GM12878 (cell line): ENCODE measurements around the gene TRIM38. TPM values are rescaled to one million over a fixed set of nuclear protein-coding genes. Genes with fewer than 3 reads are reported as not detected.

Experiments used
- ATAC-seq: fragments of 200-7000 bp; cut with Tn5 transposase; 3 replicates; pipeline ENCODE4 v1.9.1; 2020; ENCODE audit warnings: mild to moderate bottlenecking, moderate library complexity
- BruUV-seq: library from RNA; stranded (reverse); fragments of 400-500 nt; replicated peaks from 2 replicates; lab custom pipeline; 2021; lab: Mats Ljungman, UMichigan
- CTCF ChIA-PET: fragments of 300-600 bp; sonication (Branson Sonifier 250); formaldehyde crosslinking; extraction: SDS; loops from one replicate; lab custom pipeline; 2021; ENCODE audit warnings: inconsistent platforms; lab: Yijun Ruan, JAX
- POLR2A ChIA-PET: fragments of 350-600 bp; formaldehyde crosslinking; extraction: SDS; loops from one replicate; lab custom pipeline; 2021; ENCODE audit warnings: inconsistent platforms; lab: Charles Lee
- RAD21 ChIA-PET: fragments of 300-600 bp; sonication (Branson Sonifier 250); formaldehyde crosslinking; loops from one replicate; lab custom pipeline; 2023; ENCODE audit warnings: antibody characterized with exemption; ENCODE audit not compliant: unreplicated experiment; lab: Charles Lee
- SMC1A ChIA-PET: fragments of 300-600 bp; sonication (Branson Sonifier 250); formaldehyde crosslinking; loops from one replicate; lab custom pipeline; 2023; ENCODE audit not compliant: unreplicated experiment, uncharacterized antibody; lab: Charles Lee
- DNase-seq: peaks from one replicate; pipeline ENCODE4 v3.0.0-alpha.2; 2011; ENCODE audit warnings: low read depth, low spot score
- FAIRE-seq: peaks from 3 replicates; lab custom pipeline; 2011; peaks lifted over from hg19 to GRCh38; lab: Jason Lieb, UNC
- H2AFZ ChIP-seq: 2 replicates; pipeline ENCODE4 v1.6.0; 2011; ENCODE audit warnings: low read depth, low read length, control low read depth; ENCODE audit not compliant: control insufficient read depth
- H3K27ac ChIP-seq: 2 replicates; pipeline ENCODE4 v1.5.1; 2011; ENCODE audit warnings: control low read depth; ENCODE audit not compliant: control insufficient read depth, insufficient read depth
- H3K27me3 ChIP-seq, 2 experiments: replicated peaks in 1 of 2; 2 replicates each; pipeline versions ENCODE4 v1.6.0 to v1.6.1; 2011; ENCODE audit warnings: low read length in 1 of 2; ENCODE audit not compliant: control insufficient read depth in 2 of 2, insufficient read depth in 2 of 2
- H3K36me3 ChIP-seq, 2 experiments: 2 replicates each; pipeline ENCODE4 v1.5.1; 2011; ENCODE audit warnings: low read length in 1 of 2; ENCODE audit not compliant: control insufficient read depth in 2 of 2, insufficient read depth in 2 of 2
- H3K4me1 ChIP-seq: 2 replicates; pipeline ENCODE4 v1.6.1; 2011; ENCODE audit warnings: mild to moderate bottlenecking, low read length, moderate library complexity, mixed read lengths; ENCODE audit not compliant: control insufficient read depth, insufficient read depth
- H3K4me2 ChIP-seq: 2 replicates; pipeline ENCODE4 v1.6.0; 2011; ENCODE audit warnings: control low read depth; ENCODE audit not compliant: control insufficient read depth, insufficient read depth
- H3K4me3 ChIP-seq: fragments of 200-600 bp; sonication (generic); 2 replicates; pipeline ENCODE4 v1.5.1; 2016
- H3K79me2 ChIP-seq: 2 replicates; pipeline ENCODE4 v1.6.0; 2011; ENCODE audit warnings: low read length; ENCODE audit not compliant: control insufficient read depth, insufficient read depth
- H3K9ac ChIP-seq: 2 replicates; pipeline ENCODE4 v1.8.0; 2011; ENCODE audit warnings: low read length, control low read depth, mixed read lengths; ENCODE audit not compliant: control insufficient read depth, insufficient read depth
- H3K9me3 ChIP-seq: replicated peaks from 3 replicates; pipeline ENCODE4 v1.5.1; 2011; ENCODE audit warnings: mild to moderate bottlenecking, low read length; ENCODE audit not compliant: control insufficient read depth, insufficient read depth
- H4K20me1 ChIP-seq: 2 replicates; pipeline ENCODE4 v1.6.0; 2011; ENCODE audit not compliant: control insufficient read depth, insufficient read depth
- ATF7 ChIP-seq: fragments of 450-650 bp; IDR thresholded peaks from 2 replicates; pipeline ENCODE4 v1.6.1; 2016; ENCODE audit warnings: low read depth, mild to moderate bottlenecking
- E2F4 ChIP-seq: IDR thresholded peaks from 2 replicates; pipeline ENCODE4 v1.6.1; 2012; ENCODE audit warnings: low read depth, low read length, improper control_type of control experiment
- FOS ChIP-seq: IDR thresholded peaks from 3 replicates; pipeline ENCODE4 v1.6.1; 2011; ENCODE audit warnings: borderline replicate concordance; ENCODE audit not compliant: insufficient read length; ENCODE audit errors: extremely low read depth
- HDAC2 ChIP-seq: fragments of 200-600 bp; sonication (generic); IDR thresholded peaks from 2 replicates; pipeline ENCODE4 v1.6.1; 2017
- MEF2A ChIP-seq: IDR thresholded peaks from 2 replicates; pipeline ENCODE4 v1.6.1; 2011; ENCODE audit warnings: low read depth, mild to moderate bottlenecking, low read length, moderate library complexity; ENCODE audit not compliant: insufficient read depth
- MEF2B ChIP-seq: fragments of 450-650 bp; IDR thresholded peaks from 2 replicates; pipeline ENCODE4 v1.6.1; 2018; ENCODE audit warnings: mild to moderate bottlenecking, moderate library complexity; ENCODE audit not compliant: partially characterized antibody, poor library complexity, severe bottlenecking
- NFYB ChIP-seq: IDR thresholded peaks from 2 replicates; pipeline ENCODE4 v1.6.1; 2011; ENCODE audit warnings: low read depth, mild to moderate bottlenecking, low read length, improper control_type of control experiment, moderate library complexity; ENCODE audit not compliant: insufficient read depth
- PBX3 ChIP-seq: IDR thresholded peaks from 2 replicates; pipeline ENCODE4 v1.6.1; 2011; ENCODE audit warnings: mild to moderate bottlenecking, low read depth, low read length, moderate library complexity; ENCODE audit not compliant: insufficient replicate concordance
- PKNOX1 ChIP-seq: fragments of 450-650 bp; IDR thresholded peaks from 2 replicates; pipeline ENCODE4 v1.6.1; 2016; ENCODE audit warnings: mild to moderate bottlenecking
- POLR2A ChIP-seq: IDR thresholded peaks from 2 replicates; pipeline ENCODE4 v1.6.1; 2011; ENCODE audit warnings: low read depth, mild to moderate bottlenecking, low read length
- RAD51 ChIP-seq: fragments of 450-650 bp; IDR thresholded peaks from 2 replicates; pipeline ENCODE4 v1.6.1; 2016; ENCODE audit warnings: moderate library complexity, mild to moderate bottlenecking, inconsistent platforms
- RB1 ChIP-seq: fragments of 450-650 bp; formaldehyde crosslinking; IDR thresholded peaks from 2 replicates; pipeline ENCODE4 v1.6.1; 2017; ENCODE audit warnings: mild to moderate bottlenecking, borderline replicate concordance
- RFX5 ChIP-seq: IDR thresholded peaks from 2 replicates; pipeline ENCODE4 v1.6.1; 2011; ENCODE audit warnings: low read depth, low read length, improper control_type of control experiment
- SMAD1 ChIP-seq: fragments of 450-650 bp; IDR thresholded peaks from 2 replicates; pipeline ENCODE4 v1.6.1; 2018; ENCODE audit warnings: mild to moderate bottlenecking, low read depth; ENCODE audit not compliant: partially characterized antibody
- SREBF1 ChIP-seq: IDR thresholded peaks from 2 replicates; pipeline ENCODE4 v1.6.1; 2012; ENCODE audit warnings: mild to moderate bottlenecking, low read length
- SREBF2 ChIP-seq: IDR thresholded peaks from 2 replicates; pipeline ENCODE4 v1.6.1; 2012; ENCODE audit warnings: mild to moderate bottlenecking, low read length
- STAT3 ChIP-seq: IDR thresholded peaks from 2 replicates; pipeline ENCODE4 v1.6.1; 2011; ENCODE audit warnings: low read depth, low read length, improper control_type of control experiment
- WGBS: methylation state at CpG from one replicate; pipeline ENCODE4 v1.1.6; 2016; ENCODE audit warnings: low lambda C conversion rate; ENCODE audit not compliant: insufficient replicate concordance, insufficient coverage; ENCODE audit errors: missing lambda C conversion rate; 5-methylcytosine and 5-hydroxymethylcytosine counted together
- in situ Hi-C: fragments of 300-500 bp; cut with MboI; formaldehyde crosslinking; loops from 9 replicates; pipeline ENCODE4 v1.14.3; 2018; ENCODE audit warnings: mixed read lengths
- intact Hi-C: fragments of 100-400 bp; cut with micrococcal nuclease; formaldehyde crosslinking; loops from one replicate; pipeline ENCODE4 v1.14.2; 2022; ENCODE audit not compliant: unreplicated experiment
- polyA plus RNA-seq, 11 experiments: library from polyadenylated mRNA; depleted of rRNA in 4 of 11; unstranded in 6 of 11; stranded (reverse) in 5 of 11; fragments of >200 nt; fragmentation: Nextera tagmentation in 4 of 11; fragmentation: Illumina TruSeq in 1 of 11; extraction: Ambion mirVana in 4 of 11; extraction: Trizol in 1 of 11; gene quantifications; 1 replicate in 1 of 11; 2 replicates in 10 of 11; pipeline versions ENCODE4 v1.2.1 to v1.2.3, GENCODE V29; 2011 to 2016; ENCODE audit warnings: inconsistent platforms in 2 of 11, missing spikeins in 2 of 11, low read depth in 1 of 11
- total RNA-seq, 4 experiments: library from RNA; depleted of rRNA in 3 of 4; stranded (reverse); fragments of >200 nt in 3 of 4; fragmentation: Illumina TruSeq in 1 of 4; extraction: Trizol in 1 of 4; gene quantifications; 2 replicates each; pipeline versions ENCODE4 v1.2.1 to v1.2.3, GENCODE V29; 2013 to 2021
- TF ChIP-seq, protein P1 (sequence below): fragments of 450-650 bp; IDR thresholded peaks from 2 replicates; pipeline ENCODE4 v1.6.1; 2016; ENCODE audit warnings: mild to moderate bottlenecking, moderate library complexity, borderline replicate concordance

Gene TRIM38
- total and polyA plus RNA-seq, 10 of the 15 experiments (the other 5 are each of a cell fraction or from before 2014, with no cell fraction given), result 4.5 to 14.7 (median 11.1) TPM

- peak overlapping the region; percentile 60 for H2AFZ ChIP-seq
- peak overlapping the region; percentile 76 for H3K9ac ChIP-seq
- no peaks in the 10 kb centered on the region for H3K36me3 ChIP-seq
- RAD21 ChIA-PET, result interaction anchor here (0.6 to 4.2 kb wide), 14 partner anchors 10 to 744 kb away, joined by 3 to 53 read pairs (median 4); a partner anchor contains a TSS
- 1% methylated on average over 5 of the region's 5 CpGs for WGBS
- H3K27me3 ChIP-seq, result no peaks in the 10 kb centered on the region
- DNase-seq (peak; percentile 59), FAIRE-seq (peak; percentile 38), ATAC-seq (peak; percentile 32)
- peak overlapping the region; percentile 70 for H3K4me2 ChIP-seq
- POLR2A ChIA-PET, result interaction anchor here (1.0 to 4.2 kb wide), 10 partner anchors 9 to 1871 kb away, joined by 3 to 50 read pairs (median 7); partner anchors contain the start of gene TRIM38
- H4K20me1 ChIP-seq, result no peaks in the 10 kb centered on the region
- CTCF ChIA-PET, result interaction anchor here (0.7 to 12.3 kb wide), 7 partner anchors 9 to 302 kb away, joined by 3 to 117 read pairs (median 11); a partner anchor contains a TSS
- in situ Hi-C loops, result no loop called here
- peaks cover 7% of the 10 kb centered on the region for H3K9me3 ChIP-seq
- no peak for TF ChIP-seq MEF2A
- TF ChIP-seq ATF7, result peak; percentile 70
- TF ChIP-seq MEF2B, result no peak
- TF ChIP-seq SREBF2, result no peak
- no peak for TF ChIP-seq POLR2A
- TF ChIP-seq PKNOX1, result peak; percentile 39; the same call in 1 of the 2 replicates
- no peak for TF ChIP-seq RAD51
- no peak for TF ChIP-seq RB1
- TF ChIP-seq SREBF1, result no peak
- no peak for TF ChIP-seq SMAD1
- TF ChIP-seq PBX3, result no peak
- TF ChIP-seq, protein P1, sequence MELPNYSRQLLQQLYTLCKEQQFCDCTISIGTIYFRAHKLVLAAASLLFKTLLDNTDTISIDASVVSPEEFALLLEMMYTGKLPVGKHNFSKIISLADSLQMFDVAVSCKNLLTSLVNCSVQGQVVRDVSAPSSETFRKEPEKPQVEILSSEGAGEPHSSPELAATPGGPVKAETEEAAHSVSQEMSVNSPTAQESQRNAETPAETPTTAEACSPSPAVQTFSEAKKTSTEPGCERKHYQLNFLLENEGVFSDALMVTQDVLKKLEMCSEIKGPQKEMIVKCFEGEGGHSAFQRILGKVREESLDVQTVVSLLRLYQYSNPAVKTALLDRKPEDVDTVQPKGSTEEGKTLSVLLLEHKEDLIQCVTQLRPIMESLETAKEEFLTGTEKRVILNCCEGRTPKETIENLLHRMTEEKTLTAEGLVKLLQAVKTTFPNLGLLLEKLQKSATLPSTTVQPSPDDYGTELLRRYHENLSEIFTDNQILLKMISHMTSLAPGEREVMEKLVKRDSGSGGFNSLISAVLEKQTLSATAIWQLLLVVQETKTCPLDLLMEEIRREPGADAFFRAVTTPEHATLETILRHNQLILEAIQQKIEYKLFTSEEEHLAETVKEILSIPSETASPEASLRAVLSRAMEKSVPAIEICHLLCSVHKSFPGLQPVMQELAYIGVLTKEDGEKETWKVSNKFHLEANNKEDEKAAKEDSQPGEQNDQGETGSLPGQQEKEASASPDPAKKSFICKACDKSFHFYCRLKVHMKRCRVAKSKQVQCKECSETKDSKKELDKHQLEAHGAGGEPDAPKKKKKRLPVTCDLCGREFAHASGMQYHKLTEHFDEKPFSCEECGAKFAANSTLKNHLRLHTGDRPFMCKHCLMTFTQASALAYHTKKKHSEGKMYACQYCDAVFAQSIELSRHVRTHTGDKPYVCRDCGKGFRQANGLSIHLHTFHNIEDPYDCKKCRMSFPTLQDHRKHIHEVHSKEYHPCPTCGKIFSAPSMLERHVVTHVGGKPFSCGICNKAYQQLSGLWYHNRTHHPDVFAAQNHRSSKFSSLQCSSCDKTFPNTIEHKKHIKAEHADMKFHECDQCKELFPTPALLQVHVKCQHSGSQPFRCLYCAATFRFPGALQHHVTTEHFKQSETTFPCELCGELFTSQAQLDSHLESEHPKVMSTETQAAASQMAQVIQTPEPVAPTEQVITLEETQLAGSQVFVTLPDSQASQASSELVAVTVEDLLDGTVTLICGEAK, result no peak
- TF ChIP-seq FOS, result peak; percentile 16
- peak; percentile 84 for TF ChIP-seq RFX5
- TF ChIP-seq STAT3, result no peak
- no peak for TF ChIP-seq E2F4
- peak; percentile 75 for TF ChIP-seq NFYB
- TF ChIP-seq HDAC2, result no peak
- H3K4me1 ChIP-seq, result peaks cover 8% of the 10 kb centered on the region
- SMC1A ChIA-PET, result interaction anchor here (0.7 to 4.4 kb wide), 11 partner anchors 9 to 74 kb away, joined by 3 to 36 read pairs (median 5); a partner anchor contains a TSS
- BruUV-seq, result no TSS peak
- intact Hi-C loops, result loop anchor here (10.0 kb wide), 1 partner anchor 1087 kb away; the partner anchor contains the start of gene RIPOR2
- no peaks in the 10 kb centered on the region for H3K79me2 ChIP-seq
- peak overlapping the region; percentile 62 for H3K4me3 ChIP-seq
- H3K27ac ChIP-seq, result peak overlapping the region; percentile 98
Observed at GRCh38 chr6:26022132-26022472, 59.5 kb downstream of the TRIM38 start.
